HEK293 (cell line): Measurements from ENCODE around the gene PTPRG.

Experiments used
- CTCF ChIA-PET: fragments of 350-600 bp; formaldehyde crosslinking; extraction: SDS; loops from one replicate; lab custom pipeline; 2021; ENCODE audit warnings: antibody characterized with exemption; lab: Yijun Ruan, JAX
- POLR2A ChIA-PET: fragments of 300-600 bp; formaldehyde crosslinking; extraction: SDS; loops from one replicate; lab custom pipeline; 2020; ENCODE audit warnings: antibody characterized with exemption, inconsistent platforms; lab: Yijun Ruan, JAX
- H3K27ac ChIP-seq: fragments of 200-500 bp; sonication (Bioruptor generic); 2 replicates; pipeline ENCODE4 v1.5.1; 2014; ENCODE audit warnings: low read depth, low read length, control low read depth, inconsistent platforms; ENCODE audit errors: extremely low read depth
- H3K36me3 ChIP-seq, 2 experiments: fragments of 200-500 bp in 1 of 2; sonication (Bioruptor generic) in 1 of 2; 1 replicate in 1 of 2; 2 replicates in 1 of 2; pipeline ENCODE4 v1.5.1; 2014 to 2017; ENCODE audit warnings: inconsistent platforms in 2 of 2, low read length in 2 of 2; ENCODE audit not compliant: control insufficient read depth in 2 of 2, insufficient read depth in 1 of 2
- H3K4me1 ChIP-seq: fragments of 200-500 bp; sonication (Bioruptor generic); 2 replicates; pipeline ENCODE4 v1.5.1; 2014; ENCODE audit warnings: mild to moderate bottlenecking, low read length, inconsistent platforms; ENCODE audit not compliant: control insufficient read depth, insufficient read depth
- H3K4me3 ChIP-seq: 2 replicates; pipeline ENCODE4 v1.5.1; 2011; ENCODE audit warnings: low read depth, mild to moderate bottlenecking, control low read depth, low read length, moderate library complexity
- H3K9me3 ChIP-seq: fragments of 200-500 bp; sonication (Bioruptor generic); 2 replicates; pipeline ENCODE4 v1.5.1; 2014; ENCODE audit warnings: low read depth, low read length, inconsistent platforms; ENCODE audit not compliant: control insufficient read depth, insufficient read depth
- BCL6B ChIP-seq: fragments of 450-650 bp; formaldehyde crosslinking; IDR thresholded peaks from 2 replicates; pipeline ENCODE4 v1.5.1; 2017; ENCODE audit warnings: missing biosample characterization, missing genetic modification characterization
- EGR2 ChIP-seq: fragments of 450-650 bp; formaldehyde crosslinking; IDR thresholded peaks from 2 replicates; pipeline ENCODE4 v1.5.1; 2016; ENCODE audit warnings: low read depth, missing biosample characterization, missing genetic modification characterization
- HOXC10 ChIP-seq: sonication (generic); formaldehyde crosslinking; IDR thresholded peaks from 2 replicates; pipeline ENCODE4 v1.8.1; 2023; ENCODE audit warnings: mild to moderate bottlenecking, missing genetic modification reagents
- IKZF3 ChIP-seq: fragments of 450-650 bp; IDR thresholded peaks from 2 replicates; pipeline ENCODE4 v1.5.0; 2018; ENCODE audit warnings: missing biosample characterization, mild to moderate bottlenecking, missing genetic modification characterization, moderate library complexity
- KLF10 ChIP-seq: fragments of 450-650 bp; IDR thresholded peaks from 2 replicates; pipeline ENCODE4 v1.5.1; 2018; ENCODE audit warnings: missing biosample characterization, mild to moderate bottlenecking, missing genetic modification characterization
- PBX3 ChIP-seq: sonication (generic); formaldehyde crosslinking; IDR thresholded peaks from 2 replicates; pipeline ENCODE4 v1.8.1; 2022; ENCODE audit warnings: mild to moderate bottlenecking, moderate library complexity, missing genetic modification reagents
- ZBTB49 ChIP-seq: fragments of 450-650 bp; formaldehyde crosslinking; IDR thresholded peaks from 2 replicates; pipeline ENCODE4 v1.5.1; 2016; ENCODE audit warnings: missing biosample characterization, missing genetic modification characterization, low read depth
- ZBTB6 ChIP-seq: fragments of 450-650 bp; formaldehyde crosslinking; IDR thresholded peaks from 2 replicates; pipeline ENCODE4 v1.5.1; 2017; ENCODE audit warnings: missing biosample characterization, missing genetic modification characterization
- ZNF138 ChIP-seq: fragments of 450-650 bp; formaldehyde crosslinking; IDR thresholded peaks from 2 replicates; pipeline ENCODE4 v1.5.1; 2016; ENCODE audit warnings: missing biosample characterization, missing genetic modification characterization, borderline replicate concordance
- ZNF169 ChIP-seq: fragments of 450-650 bp; formaldehyde crosslinking; IDR thresholded peaks from 2 replicates; pipeline ENCODE4 v1.5.1; 2016; ENCODE audit warnings: missing biosample characterization, missing genetic modification characterization
- ZNF175 ChIP-seq: fragments of 450-650 bp; formaldehyde crosslinking; IDR thresholded peaks from 2 replicates; pipeline ENCODE4 v1.5.1; 2016; ENCODE audit warnings: missing biosample characterization, missing genetic modification characterization
- ZNF239 ChIP-seq: fragments of 450-650 bp; formaldehyde crosslinking; IDR thresholded peaks from 2 replicates; pipeline ENCODE4 v1.5.1; 2016; ENCODE audit warnings: missing biosample characterization, missing genetic modification characterization
- ZNF266 ChIP-seq: fragments of 450-650 bp; formaldehyde crosslinking; IDR thresholded peaks from 2 replicates; pipeline ENCODE4 v1.5.1; 2016; ENCODE audit warnings: missing biosample characterization, missing genetic modification characterization, low read depth
- ZNF341 ChIP-seq: fragments of 450-650 bp; formaldehyde crosslinking; IDR thresholded peaks from 2 replicates; pipeline ENCODE4; 2016; ENCODE audit warnings: low read depth, missing biosample characterization, missing genetic modification characterization
- ZNF529 ChIP-seq: fragments of 450-650 bp; formaldehyde crosslinking; IDR thresholded peaks from 2 replicates; pipeline ENCODE4 v1.5.1; 2017; ENCODE audit warnings: missing genetic modification characterization, missing biosample characterization; ENCODE audit not compliant: insufficient replicate concordance
- ZNF530 ChIP-seq: fragments of 450-650 bp; formaldehyde crosslinking; IDR thresholded peaks from 2 replicates; pipeline ENCODE4 v1.5.1; 2016; ENCODE audit warnings: low read depth, missing biosample characterization, missing genetic modification characterization
- ZNF571 ChIP-seq: fragments of 450-650 bp; formaldehyde crosslinking; IDR thresholded peaks from 2 replicates; pipeline ENCODE4 v1.5.0; 2017; ENCODE audit warnings: missing biosample characterization, missing genetic modification characterization
- ZNF580 ChIP-seq: fragments of 450-650 bp; formaldehyde crosslinking; IDR thresholded peaks from 2 replicates; pipeline ENCODE4 v1.5.1; 2016; ENCODE audit warnings: missing biosample characterization, missing genetic modification characterization
- ZNF692 ChIP-seq: fragments of 450-650 bp; formaldehyde crosslinking; IDR thresholded peaks from 2 replicates; pipeline ENCODE4 v1.5.1; 2016; ENCODE audit warnings: missing biosample characterization, missing genetic modification characterization
- ZNF843 ChIP-seq: fragments of 450-650 bp; formaldehyde crosslinking; IDR thresholded peaks from 2 replicates; pipeline ENCODE4 v1.5.1; 2016; ENCODE audit warnings: missing biosample characterization, missing genetic modification characterization

Gene PTPRG

GRCh38 chr3:62255758-62256157, 694.4 kb downstream of the PTPRG start:
- H3K36me3 ChIP-seq: peaks cover 0 to 7% of the 10 kb centered on the region in 2 experiments; a peak in 1 of 3 replicates
- no peak overlapping the region for H3K27ac ChIP-seq
- H3K4me3 ChIP-seq: no peak overlapping the region
- POLR2A ChIA-PET: no interaction called here
- TF ChIP-seq ZNF843 (no peak), IKZF3 (tag by site-specific recombination) (no peak), ZNF530 (tag by site-specific recombination) (no peak), ZNF239 (tag by site-specific recombination) (no peak), ZNF692 (tag by site-specific recombination) (no peak), ZNF341 (tag by site-specific recombination) (no peak), ZNF529 (tag by site-specific recombination) (no peak), ZBTB6 (no peak), KLF10 (no peak), ZNF169 (no peak), ZBTB49 (tag by site-specific recombination) (no peak), HOXC10 (CRISPR knock-in tag) (no peak), ZNF138 (tag by site-specific recombination) (no peak), ZNF580 (tag by site-specific recombination) (no peak), ZNF571 (tag by site-specific recombination) (no peak), PBX3 (CRISPR knock-in tag) (no peak), EGR2 (no peak), ZNF266 (tag by site-specific recombination) (no peak), ZNF175 (tag by site-specific recombination) (no peak), BCL6B (tag by site-specific recombination) (no peak)
- CTCF ChIA-PET: interaction anchor here (0.6 to 1.1 kb wide), 2 partner anchors 54 to 61 kb away, joined by 3 read pairs; no protein-coding TSS in a partner anchor
- H3K9me3 ChIP-seq: no peaks in the 10 kb centered on the region
- no peaks in the 10 kb centered on the region; the same call in 1 of the 2 replicates for H3K4me1 ChIP-seq
